Skin epidermis (tissue), 12 donors: Measurements from ENCODE around the gene ABCC3.

Experiments
- H3K27ac ChIP-seq, 21 experiments: fragments of 200-600 bp; sonication (generic) in 11 of 21; one replicate each; pipeline ENCODE4 v1.5.0; 2020; ENCODE audit warnings: mild to moderate bottlenecking in 3 of 21, inconsistent platforms in 2 of 21, moderate library complexity in 2 of 21
- H3K4me3 ChIP-seq, 7 experiments: fragments of 200-600 bp; sonication (generic) in 2 of 7; one replicate each; pipeline ENCODE4 v1.5.0; 2020; ENCODE audit warnings: inconsistent platforms in 2 of 7, mild to moderate bottlenecking in 2 of 7, moderate library complexity in 1 of 7

Gene ABCC3

DNA sequence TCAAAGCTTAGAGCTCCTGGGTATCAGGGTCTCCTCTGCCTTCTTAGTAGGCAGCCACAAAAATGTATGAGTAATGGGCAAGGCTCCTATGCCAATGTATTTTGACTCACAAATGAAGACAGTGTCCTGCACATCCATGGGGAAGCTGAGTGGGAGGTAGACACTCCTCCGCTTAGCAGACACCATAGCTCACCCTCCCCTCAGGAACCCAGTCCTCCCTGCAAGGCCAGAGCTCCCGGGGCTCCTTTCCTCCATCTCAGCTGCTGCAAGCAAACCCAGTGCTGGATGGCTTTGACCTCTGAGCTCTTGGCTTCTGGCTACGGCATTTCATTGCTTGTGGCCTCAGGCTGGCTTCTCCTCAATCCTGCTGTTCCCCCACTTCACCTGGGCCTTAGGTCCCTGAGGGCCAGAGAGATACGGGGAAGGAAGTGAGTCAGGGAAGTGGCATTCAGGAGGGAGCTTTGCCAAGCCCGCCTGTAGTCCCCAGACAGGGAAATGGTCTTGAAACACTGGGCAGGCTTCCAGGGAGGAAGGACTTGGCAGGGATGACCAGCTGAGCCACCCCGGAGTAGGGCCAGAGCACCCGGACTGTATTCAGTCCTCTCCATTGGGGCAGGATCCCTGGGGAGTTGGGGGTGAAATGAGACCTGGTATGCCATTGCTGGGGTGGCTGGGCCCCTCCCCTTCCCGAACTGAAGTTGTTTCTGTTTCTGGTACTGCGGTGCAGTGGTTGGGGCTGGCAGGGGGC is 4.5 kb downstream of the ABCC3 start:
- H3K4me3 ChIP-seq: no peak overlapping the region
- H3K27ac ChIP-seq: peak overlapping the region in 16 of 21 experiments; percentile 2 to 73 (median 52)

DNA sequence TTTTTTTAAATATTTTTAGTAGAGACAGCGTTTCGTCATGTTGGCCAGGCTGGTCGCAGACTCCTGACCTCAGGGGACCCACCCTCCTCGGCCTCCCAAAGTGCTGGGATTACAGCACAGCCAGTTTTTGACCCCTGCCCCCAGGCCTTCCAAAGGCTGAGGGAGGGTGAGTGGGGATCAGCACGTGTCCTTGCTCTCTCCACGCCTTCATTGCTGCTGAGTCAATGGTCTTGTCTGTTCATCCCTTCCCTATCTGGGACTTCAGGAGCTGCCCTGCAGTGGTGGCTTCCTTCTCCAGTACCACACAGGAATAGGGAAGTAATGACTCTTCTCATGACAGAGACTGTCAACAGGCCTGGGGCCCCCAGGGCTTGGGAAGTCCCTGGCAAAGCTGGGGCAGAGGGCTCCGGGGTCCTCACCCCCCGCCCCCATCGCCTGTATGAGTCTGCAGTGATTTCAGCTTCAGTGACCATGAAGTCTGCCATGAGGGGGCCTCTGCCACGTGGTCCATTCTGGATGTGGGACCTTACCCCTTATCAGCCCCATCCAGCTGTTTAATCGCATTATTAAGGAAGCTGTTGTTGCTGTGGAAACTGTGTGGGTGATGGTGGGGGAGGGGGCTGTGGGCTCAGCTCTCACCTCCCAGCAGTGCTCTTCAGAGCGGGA is 6.1 kb downstream of the ABCC3 start:
- Histone ChIP-seq H3K27ac (peak overlapping the region in 14 of 21 experiments; percentile 1 to 73 (median 38)), H3K4me3 (no peak overlapping the region)

DNA sequence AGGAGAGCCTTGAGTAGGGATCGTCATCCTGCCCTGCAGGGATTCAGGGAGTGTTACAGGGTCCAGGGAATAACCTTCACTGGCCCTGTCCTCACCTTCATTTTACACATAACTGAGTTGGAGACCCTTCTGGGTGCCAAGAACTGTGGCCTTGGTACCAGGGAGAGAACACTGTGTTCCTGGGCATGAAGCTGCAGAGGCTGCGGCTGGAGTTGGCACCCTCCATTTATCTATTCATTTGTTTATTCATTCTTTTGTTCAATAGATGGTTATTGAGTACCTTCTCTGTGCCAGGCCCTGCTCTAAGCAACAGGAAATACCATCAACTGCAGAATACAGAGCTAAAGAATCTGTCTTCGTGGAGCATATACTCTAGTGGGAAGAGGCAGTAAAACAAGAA is 6.7 kb downstream of the ABCC3 start:
- no peak overlapping the region for H3K4me3 ChIP-seq
- H3K27ac ChIP-seq: peak overlapping the region in 11 of 21 experiments; percentile 1 to 73 (median 39)

DNA sequence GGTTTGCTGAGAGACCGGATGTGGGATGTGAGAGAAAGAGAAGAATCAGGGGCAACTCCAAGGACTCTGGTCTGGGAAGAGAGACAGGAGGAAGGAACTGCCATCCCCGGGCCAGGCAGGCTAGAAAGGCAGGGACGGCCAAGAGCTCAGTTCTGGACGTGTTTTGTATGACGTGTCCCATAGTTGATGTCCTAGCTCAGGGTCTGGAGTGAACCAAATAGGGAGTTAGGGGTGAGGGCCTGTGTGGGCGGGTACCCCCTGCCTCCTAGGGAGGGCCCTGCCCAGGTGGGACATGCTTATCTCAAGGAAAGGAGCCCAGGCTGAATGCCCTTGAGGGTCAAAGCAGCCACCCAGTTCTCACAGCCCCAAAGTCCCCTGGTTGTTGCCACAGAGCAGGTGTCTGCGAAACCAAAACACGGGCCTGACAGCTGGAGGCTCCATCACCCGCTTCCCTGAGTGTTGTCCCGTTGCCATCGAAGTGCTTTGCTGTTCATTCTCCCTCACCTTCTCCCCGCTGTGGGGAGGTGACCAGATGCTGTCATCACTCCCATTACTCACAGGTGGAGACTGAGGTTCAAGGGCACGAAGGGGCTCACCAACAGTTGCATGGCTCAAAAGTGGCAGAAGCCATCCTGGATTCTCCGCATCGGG is 7.5 kb downstream of the ABCC3 start:
- H3K27ac ChIP-seq: peak overlapping the region in 4 of 21 experiments; percentile 37 to 66 (median 56)
- H3K4me3 ChIP-seq: no peak overlapping the region

DNA sequence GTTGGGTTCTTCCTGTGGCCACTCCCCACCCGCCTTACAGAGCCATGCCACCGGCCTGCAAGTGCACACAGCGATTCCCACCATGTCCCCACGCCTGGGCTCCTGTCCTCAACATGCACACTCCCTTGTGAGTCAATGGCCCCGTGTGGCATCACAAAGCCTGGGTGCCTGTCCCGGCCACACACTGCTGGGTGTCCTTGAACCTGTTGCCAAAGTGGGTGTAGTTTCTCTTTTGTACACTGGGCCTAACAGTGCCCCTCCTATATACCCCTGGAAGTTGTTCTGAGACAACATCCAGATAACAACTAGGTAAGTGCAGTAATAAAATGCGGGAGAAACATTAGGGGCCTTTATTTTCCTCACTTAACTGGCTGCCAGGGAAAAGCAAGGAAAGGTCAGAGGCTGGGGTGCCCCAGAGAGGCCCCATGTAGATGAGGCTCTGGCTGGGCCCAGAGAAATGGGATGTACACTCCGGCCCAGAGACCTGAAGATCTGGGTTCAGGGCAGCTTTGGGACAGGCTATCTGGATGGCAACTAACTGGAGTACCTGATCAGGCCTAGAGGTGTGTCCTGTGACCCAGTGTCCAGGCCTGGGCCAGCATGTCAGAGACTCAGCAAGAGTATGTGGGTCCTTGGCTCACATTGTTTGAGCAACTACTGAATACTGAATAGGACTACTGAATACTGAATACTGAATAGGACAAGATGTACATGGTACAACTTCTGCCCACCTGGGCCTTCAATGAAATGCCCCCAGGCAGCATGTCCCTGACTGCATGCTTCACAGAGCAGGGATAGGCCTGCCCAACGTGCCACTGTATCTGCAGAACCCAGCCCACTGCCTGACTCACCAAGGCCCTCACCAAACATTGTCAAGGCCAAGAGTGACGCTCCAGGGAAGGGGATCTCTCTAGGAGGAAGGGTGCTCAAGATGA is 8.3 kb downstream of the ABCC3 start:
- Histone ChIP-seq H3K27ac (peak overlapping the region in 1 of 21 experiments; percentile 6), H3K4me3 (no peak overlapping the region)

DNA sequence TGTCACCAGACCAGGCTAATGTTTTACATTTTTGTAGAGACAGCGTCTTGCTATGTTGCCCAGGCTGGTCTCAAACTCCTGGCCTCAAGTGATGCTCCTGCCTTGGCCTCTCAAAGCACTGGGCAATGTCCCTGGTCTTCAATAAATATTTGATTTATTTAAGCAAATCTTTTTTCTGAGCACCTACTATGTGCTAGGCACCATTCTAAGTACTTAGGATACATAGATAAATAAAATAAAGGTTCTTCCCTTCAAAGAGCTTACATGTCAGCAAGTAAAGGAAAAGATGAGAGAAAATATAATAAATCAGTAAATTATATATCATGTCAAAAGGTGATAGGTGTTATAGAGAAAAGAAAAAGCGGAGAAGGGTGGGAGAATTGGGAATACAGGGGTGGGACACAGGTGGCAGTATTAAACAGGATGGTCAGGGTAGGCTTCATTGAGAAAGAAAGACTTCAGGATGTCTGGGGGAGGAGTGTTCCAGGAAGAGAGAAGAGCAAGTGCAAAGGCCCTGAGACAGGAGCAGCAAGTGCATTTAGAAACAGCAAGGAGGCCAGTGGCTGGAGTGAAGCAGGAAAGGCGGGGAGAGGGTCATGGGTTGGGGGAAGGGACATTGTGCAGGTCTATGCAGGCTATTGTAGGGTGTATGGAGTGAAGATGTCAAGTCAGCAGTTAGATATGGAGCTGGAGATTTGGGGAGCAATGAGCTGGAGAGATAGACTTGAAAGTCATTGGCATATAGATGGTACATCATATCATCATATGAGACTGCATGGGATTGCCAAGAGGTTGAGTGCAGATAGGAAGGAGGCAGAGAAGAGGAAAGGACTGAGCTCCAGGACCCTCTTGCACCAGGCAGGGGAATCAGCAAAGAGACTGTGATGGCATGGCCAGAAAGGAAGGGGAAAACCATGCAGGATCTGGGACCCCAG is 11.3 kb downstream of the ABCC3 start:
- Histone ChIP-seq H3K27ac (no peak overlapping the region), H3K4me3 (no peak overlapping the region)

DNA sequence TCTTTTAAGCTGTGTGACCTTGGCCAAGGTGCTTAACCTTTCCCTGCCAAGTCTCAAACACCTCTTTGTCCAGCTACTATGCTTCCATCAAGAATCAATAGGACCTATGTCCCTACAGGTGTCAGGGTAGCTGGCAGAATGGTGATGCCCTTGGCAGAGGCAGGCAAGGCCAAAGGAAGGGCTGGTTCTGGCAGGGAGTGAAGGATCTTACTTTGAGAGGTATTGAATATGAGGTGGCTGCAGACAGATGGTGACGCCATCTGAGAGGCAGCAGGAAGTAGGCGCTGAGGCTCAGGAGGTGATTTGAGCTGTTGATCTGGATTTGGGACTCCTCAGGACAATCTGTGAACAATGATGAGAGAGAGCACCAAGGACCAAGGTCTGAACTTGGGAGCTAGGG is 12.5 kb downstream of the ABCC3 start:
- H3K27ac ChIP-seq: no peak overlapping the region
- no peak overlapping the region for H3K4me3 ChIP-seq

DNA sequence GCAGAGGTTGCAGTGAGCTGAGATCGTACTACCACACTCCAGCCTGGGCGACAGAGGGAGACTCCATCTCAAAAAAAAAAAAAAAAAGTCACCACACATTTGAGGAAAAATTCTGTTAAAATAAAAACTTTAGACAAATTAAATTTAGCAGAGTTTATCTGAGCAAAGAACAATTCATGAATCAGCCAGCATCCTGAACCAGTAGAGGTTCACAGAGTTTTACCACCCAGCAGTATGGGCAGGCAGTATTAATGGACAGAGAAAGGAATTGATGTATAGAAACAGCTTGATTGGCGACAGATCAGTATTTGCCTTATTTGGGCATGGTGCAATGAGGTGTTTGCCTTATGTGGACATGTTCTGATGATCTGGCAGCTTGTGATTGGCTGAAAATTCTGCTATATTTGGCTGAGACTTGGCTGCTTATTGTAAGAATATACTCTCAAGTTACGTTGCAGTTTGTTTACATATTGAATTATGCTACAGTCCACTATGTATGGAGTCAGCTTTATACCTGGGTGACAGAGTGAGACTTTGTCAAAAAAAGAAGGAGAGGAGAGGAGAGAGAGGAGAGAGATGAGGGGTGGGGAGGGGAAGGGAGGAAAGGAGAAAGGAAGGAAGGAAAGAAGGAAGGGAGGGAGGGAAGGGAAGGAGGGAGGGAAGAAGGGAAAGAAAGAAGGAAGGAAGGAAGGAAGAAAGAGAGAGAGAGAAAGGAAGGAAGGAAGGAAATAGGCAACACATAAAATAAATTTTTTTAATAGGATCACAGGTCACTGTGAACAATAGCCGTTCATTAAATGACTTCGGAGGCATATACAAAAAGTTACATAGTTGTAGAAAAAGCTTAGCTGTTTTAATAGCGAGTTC is 14.6 kb downstream of the ABCC3 start:
- H3K4me3 ChIP-seq: no peak overlapping the region
- H3K27ac ChIP-seq: no peak overlapping the region

DNA sequence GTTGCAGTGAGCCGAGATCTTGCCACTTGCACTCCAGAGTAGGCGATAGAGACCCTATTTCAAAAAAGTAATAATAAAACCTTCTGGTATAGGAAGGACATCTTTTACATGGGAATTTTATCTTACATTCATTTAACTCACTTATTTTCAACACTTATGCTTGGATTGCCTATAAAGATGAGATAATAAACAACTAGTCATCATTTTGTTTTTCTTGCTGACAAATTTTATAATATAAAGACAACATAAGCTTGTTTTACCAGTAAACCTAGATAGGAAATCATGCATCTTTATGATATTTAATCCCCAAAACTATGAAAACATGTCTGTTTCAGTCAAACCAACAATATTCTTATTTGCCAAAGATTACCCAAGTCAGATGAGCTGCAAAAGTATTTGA is 17.0 kb downstream of the ABCC3 start:
- Histone ChIP-seq H3K27ac (no peak overlapping the region), H3K4me3 (no peak overlapping the region)

DNA sequence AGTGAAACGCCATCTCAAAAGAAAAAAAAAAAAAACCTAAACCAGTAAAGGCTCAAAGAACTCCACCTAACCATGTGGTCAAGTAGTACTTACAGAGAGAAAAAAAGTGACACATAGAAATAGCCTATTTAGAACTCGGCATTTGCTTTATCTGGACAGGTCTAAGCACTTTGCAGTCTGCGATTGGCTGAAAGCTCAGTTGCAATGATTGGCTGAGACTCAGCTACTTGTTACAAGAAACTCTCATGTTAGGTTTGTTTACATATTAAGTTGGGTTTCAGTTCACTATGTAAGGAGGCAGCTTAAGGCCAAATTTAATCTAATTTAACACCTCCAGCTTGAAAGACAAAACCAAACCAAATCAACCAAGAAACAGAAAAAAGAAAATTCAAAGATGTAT is 19.1 kb downstream of the ABCC3 start:
- Histone ChIP-seq H3K4me3 (no peak overlapping the region), H3K27ac (no peak overlapping the region)

DNA sequence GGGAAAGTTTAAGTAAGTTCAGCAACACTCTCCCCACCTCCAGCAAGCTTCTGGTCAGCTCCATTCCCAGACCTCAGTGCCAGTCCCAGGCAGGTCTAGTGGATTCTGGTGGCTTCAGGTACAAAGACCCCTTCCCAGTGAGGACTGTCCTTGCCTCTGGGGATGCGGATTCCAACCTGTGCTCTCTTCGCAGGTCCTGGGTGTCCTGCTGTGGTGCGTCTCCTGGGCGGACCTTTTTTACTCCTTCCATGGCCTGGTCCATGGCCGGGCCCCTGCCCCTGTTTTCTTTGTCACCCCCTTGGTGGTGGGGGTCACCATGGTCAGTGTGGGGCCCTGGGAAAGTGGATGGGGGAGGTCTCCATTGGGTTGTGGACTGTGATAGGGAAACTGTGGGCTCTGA is 21.8 kb downstream of the ABCC3 start:
- Histone ChIP-seq H3K4me3 (no peak overlapping the region), H3K27ac (no peak overlapping the region)

DNA sequence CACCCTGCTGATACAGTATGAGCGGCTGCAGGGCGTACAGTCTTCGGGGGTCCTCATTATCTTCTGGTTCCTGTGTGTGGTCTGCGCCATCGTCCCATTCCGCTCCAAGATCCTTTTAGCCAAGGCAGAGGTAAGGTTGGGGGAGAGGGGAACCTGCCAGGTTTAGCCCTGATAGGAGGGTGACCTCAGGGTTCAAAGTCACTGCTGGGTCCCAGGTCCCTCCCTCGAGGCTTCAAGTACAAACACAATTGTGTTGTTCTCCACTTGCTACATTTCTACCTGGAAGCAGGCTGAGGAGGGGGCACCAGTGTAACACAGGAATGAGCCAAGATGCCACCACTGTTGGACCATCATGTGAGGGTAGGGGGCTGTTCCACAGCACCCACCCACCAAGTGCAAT is 22.4 kb downstream of the ABCC3 start:
- H3K4me3 ChIP-seq: no peak overlapping the region
- no peak overlapping the region for H3K27ac ChIP-seq

DNA sequence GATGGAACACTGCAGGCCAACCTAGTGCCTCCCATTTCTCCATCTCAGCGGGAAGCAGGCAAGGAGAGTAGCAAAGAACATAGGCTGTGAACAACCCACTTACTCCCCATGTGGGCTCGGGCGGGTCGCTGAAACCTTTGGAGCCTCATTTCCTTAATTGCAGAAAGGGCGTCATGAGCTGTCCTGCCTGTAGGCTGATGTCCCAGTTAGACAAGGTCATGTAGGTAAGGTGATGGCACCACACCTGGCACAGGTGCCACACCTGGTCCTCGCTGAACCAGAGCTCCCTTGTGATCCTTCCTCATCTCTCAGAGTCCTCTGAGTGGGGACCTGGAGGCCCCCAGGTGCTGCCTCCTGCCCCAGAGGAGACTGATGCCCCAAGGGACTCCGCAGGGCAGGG is 22.9 kb downstream of the ABCC3 start:
- Histone ChIP-seq H3K27ac (no peak overlapping the region), H3K4me3 (no peak overlapping the region)

DNA sequence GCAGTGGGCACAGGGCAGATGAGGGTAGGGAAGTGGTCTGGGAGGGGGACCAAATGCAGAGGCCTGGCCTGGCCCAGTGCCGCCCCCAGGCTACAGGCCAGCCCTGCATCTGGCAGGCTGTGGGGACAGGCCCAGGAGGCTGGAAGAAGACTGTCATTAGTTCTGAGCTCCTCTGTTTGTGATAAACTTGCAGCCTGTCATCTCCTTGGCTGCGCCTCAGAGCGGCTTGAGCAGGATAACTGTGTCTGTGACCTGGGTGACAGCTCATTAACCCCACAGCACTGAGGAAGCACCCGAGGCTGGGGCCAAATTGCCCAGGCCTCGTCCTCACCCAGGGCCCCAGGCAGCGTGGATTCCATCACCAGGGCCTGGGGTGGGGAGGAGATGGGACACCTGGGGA is 23.9 kb downstream of the ABCC3 start:
- Histone ChIP-seq H3K4me3 (no peak overlapping the region), H3K27ac (no peak overlapping the region)

DNA sequence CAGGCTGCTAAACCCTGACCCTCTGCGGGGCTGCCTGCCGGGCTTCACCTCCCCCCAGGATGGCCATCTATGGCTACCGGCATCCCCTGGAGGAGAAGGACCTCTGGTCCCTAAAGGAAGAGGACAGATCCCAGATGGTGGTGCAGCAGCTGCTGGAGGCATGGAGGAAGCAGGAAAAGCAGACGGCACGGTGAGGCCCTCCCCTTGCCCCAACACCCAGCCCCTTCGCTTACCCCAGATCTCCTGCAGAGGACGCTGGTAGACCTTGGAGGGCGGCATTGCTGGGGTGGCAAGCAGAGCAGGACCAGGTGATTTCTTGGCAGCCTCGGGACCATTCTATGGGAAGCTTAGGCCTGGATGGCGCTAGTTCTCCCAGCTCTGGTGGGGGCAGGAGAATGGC is 24.5 kb downstream of the ABCC3 start:
- H3K4me3 ChIP-seq: no peak overlapping the region
- H3K27ac ChIP-seq: no peak overlapping the region

DNA sequence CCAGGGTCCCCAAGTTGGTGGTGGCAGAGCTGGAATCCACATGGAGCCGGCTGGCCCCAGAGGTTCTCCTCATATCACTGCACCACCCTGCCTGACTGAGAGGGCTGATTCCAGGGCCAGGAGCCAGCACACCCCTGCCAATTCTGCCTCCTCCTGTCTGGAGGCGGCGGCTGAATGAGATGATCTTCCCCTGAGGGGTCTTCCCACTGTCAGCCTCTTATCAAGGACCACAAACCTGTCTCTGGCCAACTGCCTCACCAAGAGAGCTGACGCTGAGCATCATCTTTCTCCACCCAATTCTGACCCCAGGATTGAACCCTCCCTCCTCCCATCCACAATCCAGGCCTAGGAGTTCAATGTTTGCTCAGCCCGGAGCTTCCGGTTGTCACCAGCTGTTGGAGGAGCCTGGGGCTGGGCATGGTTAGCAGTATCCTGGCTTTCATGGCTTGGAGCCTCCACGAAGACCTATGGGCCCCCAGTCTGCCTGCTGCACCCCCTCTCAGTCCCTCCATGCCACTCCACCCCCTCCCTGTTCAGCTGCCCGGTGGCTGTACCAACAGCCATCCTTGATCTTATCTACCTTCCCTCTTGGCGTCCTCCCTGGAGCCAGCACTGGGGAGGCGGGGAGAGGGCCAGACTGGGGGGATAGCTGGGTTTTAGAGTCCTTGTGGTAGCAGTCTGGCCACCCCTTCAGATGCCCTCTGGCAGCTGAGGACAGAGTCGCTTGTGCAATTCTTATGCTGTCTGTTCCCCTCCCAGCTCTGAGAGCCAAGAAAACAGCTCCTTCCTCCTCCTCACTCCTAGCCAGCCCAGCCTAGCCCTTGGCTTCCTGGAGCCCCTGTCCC is 25.6 kb downstream of the ABCC3 start:
- no peak overlapping the region for H3K4me3 ChIP-seq
- peak overlapping the region in 18 of 21 experiments; percentile 3 to 77 (median 55) for H3K27ac ChIP-seq

DNA sequence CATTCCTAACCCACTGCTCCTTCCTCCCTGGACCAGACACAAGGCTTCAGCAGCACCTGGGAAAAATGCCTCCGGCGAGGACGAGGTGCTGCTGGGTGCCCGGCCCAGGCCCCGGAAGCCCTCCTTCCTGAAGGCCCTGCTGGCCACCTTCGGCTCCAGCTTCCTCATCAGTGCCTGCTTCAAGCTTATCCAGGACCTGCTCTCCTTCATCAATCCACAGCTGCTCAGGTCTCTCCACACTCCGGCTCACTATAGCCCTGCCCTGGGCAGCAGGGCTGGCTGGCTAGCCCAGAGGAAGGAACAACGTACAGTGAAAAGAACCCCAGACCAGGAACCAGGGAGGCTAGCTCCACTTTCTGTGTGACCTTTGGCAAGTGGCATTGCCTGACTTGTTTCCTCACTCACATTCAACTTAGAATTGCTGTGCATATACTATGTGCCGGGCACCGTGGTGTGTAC is 26.2 kb downstream of the ABCC3 start:
- H3K4me3 ChIP-seq: no peak overlapping the region
- H3K27ac ChIP-seq: peak overlapping the region in 18 of 21 experiments; percentile 3 to 77 (median 55)
